SU-DHL-6 (cell line): Measurements from ENCODE around the gene CERS6.

Source experiments
- CTCF ChIP-seq: fragments of 200-600 bp; sonication (generic); IDR thresholded peaks from one replicate; pipeline ENCODE4 v1.5.1; 2017; ENCODE audit warnings: antibody characterized with exemption, mild to moderate bottlenecking, low read length, moderate library complexity; ENCODE audit not compliant: insufficient read depth, poor library complexity, severe bottlenecking
- EZH2phosphoT487 ChIP-seq: fragments of 200-600 bp; sonication (generic), shearing (Covaris generic); conservative IDR thresholded peaks from 2 replicates; pipeline ENCODE4 v1.6.1; 2018; ENCODE audit warnings: mild to moderate bottlenecking, antibody characterized with exemption, low read length, moderate library complexity, mixed read lengths

- TF ChIP-seq CTCF: no peak
- TF ChIP-seq EZH2phosphoT487: no peak
Observed at GRCh38 chr2:168671932-168672331, 215.9 kb downstream of the CERS6 start.
